GM23338 (cell line): ENCODE results near the gene UNC79. TPM values are rescaled to one million over a fixed set of nuclear protein-coding genes. Genes with fewer than 3 reads are reported as not detected.

ENCODE experiments used
- ATAC-seq: fragments of 200-7000 bp; cut with Tn5 transposase; 3 replicates; pipeline ENCODE4 v1.9.1; 2020
- DNase-seq: peaks from one replicate; pipeline ENCODE4 v3.0.0-alpha.2; 2015; ENCODE audit warnings: low spot score
- H2AFZ ChIP-seq: fragments of 200-600 bp; sonication (generic); 2 replicates; pipeline ENCODE4 v1.8.0; 2016; ENCODE audit warnings: antibody characterized with exemption, mild to moderate bottlenecking, moderate library complexity
- H3F3A ChIP-seq: fragments of 200-600 bp; sonication (generic); replicated peaks from 2 replicates; pipeline ENCODE4 v1.8.0; 2017; ENCODE audit warnings: antibody characterized with exemption, mixed run types, low read depth
- H3K27ac ChIP-seq: fragments of 200-600 bp; sonication (generic); 2 replicates; pipeline ENCODE4 v1.6.1; 2016; ENCODE audit warnings: low read depth
- H3K27me3 ChIP-seq: fragments of 200-600 bp; sonication (generic); 2 replicates; pipeline ENCODE4 v1.8.0; 2016; ENCODE audit warnings: mild to moderate bottlenecking, mixed run types, moderate library complexity; ENCODE audit not compliant: insufficient read depth
- H3K36me3 ChIP-seq: fragments of 200-600 bp; sonication (generic); 2 replicates; pipeline ENCODE4 v1.8.0; 2016; ENCODE audit warnings: mild to moderate bottlenecking; ENCODE audit not compliant: insufficient read depth
- H3K4me1 ChIP-seq: fragments of 200-600 bp; sonication (generic); 2 replicates; pipeline ENCODE4 v1.8.0; 2016; ENCODE audit warnings: mild to moderate bottlenecking, moderate library complexity; ENCODE audit not compliant: insufficient read depth
- H3K4me2 ChIP-seq: fragments of 200-600 bp; sonication (generic); 2 replicates; pipeline ENCODE4 v1.7.1; 2017; ENCODE audit warnings: mixed run types
- H3K4me3 ChIP-seq: fragments of 200-600 bp; sonication (generic); 2 replicates; pipeline ENCODE4 v1.6.1; 2016; ENCODE audit warnings: mixed run types
- H3K79me2 ChIP-seq: fragments of 200-600 bp; sonication (generic); replicated peaks from 2 replicates; pipeline ENCODE4 v1.8.0; 2017; ENCODE audit warnings: mild to moderate bottlenecking; ENCODE audit not compliant: insufficient read depth
- H3K9me2 ChIP-seq: fragments of 200-600 bp; sonication (generic); 2 replicates; pipeline ENCODE4 v1.8.0; 2017; ENCODE audit not compliant: insufficient read depth
- H4K20me1 ChIP-seq: fragments of 200-600 bp; sonication (generic); replicated peaks from 2 replicates; pipeline ENCODE4 v1.8.0; 2017; ENCODE audit warnings: mild to moderate bottlenecking; ENCODE audit not compliant: insufficient read depth
- H3K27ac Mint-ChIP-seq: 2 replicates; pipeline ENCODE4 v1.8.0; 2020; ENCODE audit warnings: inconsistent platforms, mild to moderate bottlenecking, moderate library complexity, mixed read lengths
- H3K27me3 Mint-ChIP-seq: 3 replicates; pipeline ENCODE4 v1.8.0; 2022; ENCODE audit warnings: low read depth, mild to moderate bottlenecking, moderate library complexity, mixed read lengths, inconsistent platforms; ENCODE audit not compliant: insufficient read depth, poor library complexity
- H3K36me3 Mint-ChIP-seq: 3 replicates; pipeline ENCODE4 v1.8.0; 2021; ENCODE audit warnings: low read depth, mild to moderate bottlenecking, inconsistent platforms, moderate library complexity, mixed read lengths
- H3K4me1 Mint-ChIP-seq: 3 replicates; pipeline ENCODE4 v1.8.0; 2020; ENCODE audit warnings: mild to moderate bottlenecking, inconsistent platforms, mixed read lengths
- H3K4me3 Mint-ChIP-seq: 3 replicates; pipeline ENCODE4 v1.8.0; 2021; ENCODE audit warnings: moderate library complexity, mild to moderate bottlenecking, inconsistent platforms, mixed read lengths
- H3K9me3 Mint-ChIP-seq: 3 replicates; pipeline ENCODE4 v1.8.0; 2020; ENCODE audit warnings: moderate library complexity, mild to moderate bottlenecking, inconsistent platforms, mixed read lengths
- CREB1 ChIP-seq: fragments of 250-450 bp; sonication (Bioruptor Pico); IDR thresholded peaks from 2 replicates; pipeline ENCODE4 v1.5.0; 2020; ENCODE audit warnings: low read depth, mild to moderate bottlenecking, moderate library complexity
- CTCF ChIP-seq, 2 experiments: fragments of 200-600 bp in 1 of 2; sonication (generic) in 1 of 2; conservative IDR thresholded peaks; 2 replicates each; pipeline versions ENCODE4 v1.5.1 to v1.6.1; 2016 to 2017; ENCODE audit warnings: antibody characterized with exemption in 2 of 2, low read depth in 2 of 2, mild to moderate bottlenecking in 2 of 2, moderate library complexity in 1 of 2
- ETS1 ChIP-seq: IDR thresholded peaks from 2 replicates; pipeline ENCODE4 v1.6.1; 2016; ENCODE audit warnings: antibody characterized with exemption
- EZH2 ChIP-seq: fragments of 200-600 bp; sonication (generic); IDR thresholded peaks from one replicate; pipeline ENCODE4 v1.8.0; 2017; ENCODE audit warnings: antibody characterized with exemption, mild to moderate bottlenecking, low read depth; ENCODE audit not compliant: unreplicated experiment
- EZH2phosphoT487 ChIP-seq: fragments of 200-600 bp; sonication (generic); IDR thresholded peaks from one replicate; pipeline ENCODE4 v1.8.1; 2018; ENCODE audit warnings: antibody characterized with exemption; ENCODE audit not compliant: unreplicated experiment
- JUNB ChIP-seq: IDR thresholded peaks from one replicate; pipeline ENCODE4 v1.6.1; 2016; ENCODE audit warnings: antibody characterized with exemption; ENCODE audit not compliant: unreplicated experiment
- NANOG ChIP-seq: IDR thresholded peaks from 2 replicates; pipeline ENCODE4 v1.6.1; 2016; ENCODE audit warnings: antibody characterized with exemption, borderline replicate concordance
- POLR2AphosphoS5 ChIP-seq: IDR thresholded peaks from 2 replicates; pipeline ENCODE4 v1.6.1; 2016; ENCODE audit warnings: antibody characterized with exemption, low read depth
- REST ChIP-seq: IDR thresholded peaks from one replicate; pipeline ENCODE4 v1.6.1; 2018; ENCODE audit warnings: antibody characterized with exemption; ENCODE audit not compliant: unreplicated experiment
- STAT1 ChIP-seq: IDR thresholded peaks from one replicate; pipeline ENCODE4 v1.6.1; 2016; ENCODE audit warnings: antibody characterized with exemption; ENCODE audit not compliant: unreplicated experiment
- ZNF114 ChIP-seq: fragments of 250-450 bp; sonication (Bioruptor Pico); IDR thresholded peaks from 2 replicates; pipeline ENCODE4 v1.5.0; 2020; ENCODE audit warnings: mild to moderate bottlenecking, moderate library complexity
- ZNF331 ChIP-seq: fragments of 250-450 bp; sonication (Bioruptor Pico); IDR thresholded peaks from 2 replicates; pipeline ENCODE4 v1.5.0; 2020; ENCODE audit warnings: low read depth, mild to moderate bottlenecking, moderate library complexity
- polyA plus RNA-seq: library from polyadenylated mRNA; unstranded; fragments of >200 nt; fragmentation: Nextera tagmentation; extraction: Ambion mirVana; gene quantifications from 2 replicates; pipeline ENCODE4 v1.2.1, GENCODE V29; 2016
- total RNA-seq: library from RNA; depleted of rRNA; stranded (reverse); fragments of >200 nt; shearing (Covaris generic); gene quantifications from 2 replicates; pipeline ENCODE4 v1.2.3, GENCODE V29; 2014
- TF ChIP-seq, protein P1 (sequence below): fragments of 250-450 bp; sonication (Bioruptor Pico); IDR thresholded peaks from 2 replicates; pipeline ENCODE4 v1.5.0; 2020; ENCODE audit warnings: mild to moderate bottlenecking, moderate library complexity

UNC79 gene
- total and polyA plus RNA-seq, 2 experiments from 2014 or later: 1.8 to 3.6 TPM

DNA sequence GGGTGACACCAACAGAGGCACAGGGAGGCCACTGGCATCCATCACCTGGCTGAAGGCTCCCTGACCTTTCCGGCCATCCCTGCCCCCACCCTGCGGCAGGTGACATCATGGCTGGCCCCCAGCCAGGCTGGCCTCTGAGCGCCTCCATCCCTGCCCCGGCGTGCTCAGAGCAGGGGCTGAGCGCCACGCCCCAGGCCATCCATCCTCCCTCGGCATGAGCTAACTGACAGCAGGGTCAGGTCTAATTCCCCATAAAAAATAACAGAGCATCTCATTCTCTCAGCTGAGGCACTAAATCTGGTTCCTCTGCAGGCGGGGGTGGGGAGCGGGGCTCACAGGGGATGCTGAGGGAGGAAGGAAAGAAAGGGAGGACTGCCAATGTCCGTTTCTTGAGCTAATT, 306.9 kb downstream of the UNC79 start:
- H3K27ac Mint-ChIP-seq: no peak overlapping the region
- H3K36me3 Mint-ChIP-seq: no peaks in the 10 kb centered on the region
- H3K79me2 ChIP-seq: no peaks in the 10 kb centered on the region
- ATAC-seq (no peak), DNase-seq (no peak)
- TF ChIP-seq EZH2phosphoT487 (no peak), CREB1 (CRISPR knock-in tag) (no peak), ETS1 (no peak), ZNF114 (CRISPR knock-in tag) (no peak), REST (no peak), JUNB (no peak), ZNF331 (CRISPR knock-in tag) (no peak), STAT1 (no peak), EZH2 (no peak), NANOG (no peak), CTCF (conservative IDR thresholded peaks at IDR 0.05; ENCODE audit: low read depth in 2 of 2) (no peak), POLR2AphosphoS5 (no peak)
- TF ChIP-seq, protein P1, sequence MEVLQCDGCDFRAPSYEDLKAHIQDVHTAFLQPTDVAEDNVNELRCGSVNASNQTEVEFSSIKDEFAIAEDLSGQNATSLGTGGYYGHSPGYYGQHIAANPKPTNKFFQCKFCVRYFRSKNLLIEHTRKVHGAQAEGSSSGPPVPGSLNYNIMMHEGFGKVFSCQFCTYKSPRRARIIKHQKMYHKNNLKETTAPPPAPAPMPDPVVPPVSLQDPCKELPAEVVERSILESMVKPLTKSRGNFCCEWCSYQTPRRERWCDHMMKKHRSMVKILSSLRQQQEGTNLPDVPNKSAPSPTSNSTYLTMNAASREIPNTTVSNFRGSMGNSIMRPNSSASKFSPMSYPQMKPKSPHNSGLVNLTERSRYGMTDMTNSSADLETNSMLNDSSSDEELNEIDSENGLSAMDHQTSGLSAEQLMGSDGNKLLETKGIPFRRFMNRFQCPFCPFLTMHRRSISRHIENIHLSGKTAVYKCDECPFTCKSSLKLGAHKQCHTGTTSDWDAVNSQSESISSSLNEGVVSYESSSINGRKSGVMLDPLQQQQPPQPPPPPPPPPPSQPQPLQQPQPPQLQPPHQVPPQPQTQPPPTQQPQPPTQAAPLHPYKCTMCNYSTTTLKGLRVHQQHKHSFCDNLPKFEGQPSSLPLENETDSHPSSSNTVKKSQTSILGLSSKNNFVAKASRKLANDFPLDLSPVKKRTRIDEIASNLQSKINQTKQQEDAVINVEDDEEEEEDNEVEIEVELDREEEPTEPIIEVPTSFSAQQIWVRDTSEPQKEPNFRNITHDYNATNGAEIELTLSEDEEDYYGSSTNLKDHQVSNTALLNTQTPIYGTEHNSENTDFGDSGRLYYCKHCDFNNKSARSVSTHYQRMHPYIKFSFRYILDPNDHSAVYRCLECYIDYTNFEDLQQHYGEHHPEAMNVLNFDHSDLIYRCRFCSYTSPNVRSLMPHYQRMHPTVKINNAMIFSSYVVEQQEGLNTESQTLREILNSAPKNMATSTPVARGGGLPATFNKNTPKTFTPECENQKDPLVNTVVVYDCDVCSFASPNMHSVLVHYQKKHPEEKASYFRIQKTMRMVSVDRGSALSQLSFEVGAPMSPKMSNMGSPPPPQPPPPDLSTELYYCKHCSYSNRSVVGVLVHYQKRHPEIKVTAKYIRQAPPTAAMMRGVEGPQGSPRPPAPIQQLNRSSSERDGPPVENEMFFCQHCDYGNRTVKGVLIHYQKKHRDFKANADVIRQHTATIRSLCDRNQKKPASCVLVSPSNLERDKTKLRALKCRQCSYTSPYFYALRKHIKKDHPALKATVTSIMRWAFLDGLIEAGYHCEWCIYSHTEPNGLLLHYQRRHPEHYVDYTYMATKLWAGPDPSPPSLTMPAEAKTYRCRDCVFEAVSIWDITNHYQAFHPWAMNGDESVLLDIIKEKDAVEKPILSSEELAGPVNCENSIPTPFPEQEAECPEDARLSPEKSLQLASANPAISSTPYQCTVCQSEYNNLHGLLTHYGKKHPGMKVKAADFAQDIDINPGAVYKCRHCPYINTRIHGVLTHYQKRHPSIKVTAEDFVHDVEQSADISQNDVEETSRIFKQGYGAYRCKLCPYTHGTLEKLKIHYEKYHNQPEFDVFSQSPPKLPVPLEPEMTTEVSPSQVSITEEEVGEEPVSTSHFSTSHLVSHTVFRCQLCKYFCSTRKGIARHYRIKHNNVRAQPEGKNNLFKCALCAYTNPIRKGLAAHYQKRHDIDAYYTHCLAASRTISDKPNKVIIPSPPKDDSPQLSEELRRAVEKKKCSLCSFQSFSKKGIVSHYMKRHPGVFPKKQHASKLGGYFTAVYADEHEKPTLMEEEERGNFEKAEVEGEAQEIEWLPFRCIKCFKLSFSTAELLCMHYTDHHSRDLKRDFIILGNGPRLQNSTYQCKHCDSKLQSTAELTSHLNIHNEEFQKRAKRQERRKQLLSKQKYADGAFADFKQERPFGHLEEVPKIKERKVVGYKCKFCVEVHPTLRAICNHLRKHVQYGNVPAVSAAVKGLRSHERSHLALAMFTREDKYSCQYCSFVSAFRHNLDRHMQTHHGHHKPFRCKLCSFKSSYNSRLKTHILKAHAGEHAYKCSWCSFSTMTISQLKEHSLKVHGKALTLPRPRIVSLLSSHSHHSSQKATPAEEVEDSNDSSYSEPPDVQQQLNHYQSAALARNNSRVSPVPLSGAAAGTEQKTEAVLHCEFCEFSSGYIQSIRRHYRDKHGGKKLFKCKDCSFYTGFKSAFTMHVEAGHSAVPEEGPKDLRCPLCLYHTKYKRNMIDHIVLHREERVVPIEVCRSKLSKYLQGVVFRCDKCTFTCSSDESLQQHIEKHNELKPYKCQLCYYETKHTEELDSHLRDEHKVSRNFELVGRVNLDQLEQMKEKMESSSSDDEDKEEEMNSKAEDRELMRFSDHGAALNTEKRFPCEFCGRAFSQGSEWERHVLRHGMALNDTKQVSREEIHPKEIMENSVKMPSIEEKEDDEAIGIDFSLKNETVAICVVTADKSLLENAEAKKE: no peak
- no peaks in the 10 kb centered on the region for H3K9me3 Mint-ChIP-seq
- no peak overlapping the region for H3K27ac ChIP-seq
- H3K27me3 ChIP-seq: no peaks in the 10 kb centered on the region
- H3K4me1 Mint-ChIP-seq: peaks cover 10% of the 10 kb centered on the region
- H3K9me2 ChIP-seq: no peaks in the 10 kb centered on the region
- H3K27me3 Mint-ChIP-seq: peaks cover 4% of the 10 kb centered on the region
- no peak overlapping the region for H3K4me3 ChIP-seq
- H3F3A ChIP-seq: no peaks in the 10 kb centered on the region
- no peaks in the 10 kb centered on the region; the same call in 1 of the 2 replicates for H3K4me1 ChIP-seq
- H2AFZ ChIP-seq: no peak overlapping the region
- H3K4me3 Mint-ChIP-seq: no peak overlapping the region
- H3K36me3 ChIP-seq: no peaks in the 10 kb centered on the region
- H4K20me1 ChIP-seq: no peaks in the 10 kb centered on the region
- no peak overlapping the region for H3K4me2 ChIP-seq
